Testis (tissue), 3 donors: ENCODE results near the gene ALDH3B2. TPM values are rescaled to one million over a fixed set of nuclear protein-coding genes. Genes with fewer than 3 reads are reported as not detected.
"Not testable (repeated sequence)": the region's sequence is repeated elsewhere in the genome, so short reads cannot be mapped to it uniquely, and the experiment has no call there.

Experiments
- DNase-seq: peaks from one replicate; pipeline ENCODE4 v3.0.0-alpha.2; 2019
- H3K27ac ChIP-seq, 2 donors: fragments of 200-600 bp; sonication (generic); one replicate each; pipeline ENCODE4 v1.5.1; 2019
- H3K27me3 ChIP-seq: fragments of 200-600 bp; sonication (generic); one replicate; pipeline ENCODE4 v1.5.1; 2019
- H3K36me3 ChIP-seq: fragments of 200-600 bp; sonication (generic); one replicate; pipeline ENCODE4 v1.5.1; 2017; ENCODE audit warnings: low read depth; ENCODE audit errors: missing control alignments
- H3K4me1 ChIP-seq: fragments of 200-600 bp; sonication (generic); one replicate; pipeline ENCODE4 v1.5.1; 2019
- H3K4me3 ChIP-seq, 2 donors: fragments of 200-600 bp; sonication (generic); one replicate each; pipeline ENCODE4 v1.5.1; 2017 to 2019
- H3K9me3 ChIP-seq: fragments of 200-600 bp; sonication (generic); one replicate; pipeline ENCODE4 v1.5.1; 2017
- POLR2A ChIP-seq: fragments of 450-650 bp; IDR thresholded peaks from one replicate; pipeline ENCODE4 v1.6.1; 2017; ENCODE audit warnings: antibody characterized with exemption, mild to moderate bottlenecking, moderate library complexity
- WGBS, 2 donors: methylation state at CpG; one replicate each; pipeline ENCODE4 v1.1.5; 2018; 5-methylcytosine and 5-hydroxymethylcytosine counted together
- intact Hi-C: fragments of 100-400 bp; cut with DNase I; formaldehyde crosslinking; loops from one replicate; pipeline ENCODE4 v1.15.1; 2023; ENCODE audit warnings: low total_unique reads
- polyA plus RNA-seq: library from polyadenylated mRNA; stranded (reverse); fragments of 350-450 nt; fragmentation: Illumina TruSeq; extraction: RNeasy Lipid Tissue Mini Kit (QIAGEN cat#74804); gene quantifications from one replicate; pipeline ENCODE4 v1.2.3, GENCODE V29; 2014; ENCODE audit warnings: low read depth, low replicate concordance; ENCODE audit not compliant: insufficient read depth
- total RNA-seq, 2 donors: library from RNA; depleted of rRNA; stranded (reverse); fragments of >200 nt; gene quantifications; one replicate each; pipeline ENCODE4 v1.2.3, GENCODE V29; 2016
- TF ChIP-seq, protein P1 (sequence below), 3 experiments: fragments of 450-650 bp in 2 of 3; fragments of 200-600 bp in 1 of 3; sonication (generic) in 1 of 3; IDR thresholded peaks; one replicate each; pipeline ENCODE4 v1.5.1; 2016 to 2019; ENCODE audit warnings: antibody characterized with exemption in 3 of 3, mild to moderate bottlenecking in 2 of 3, moderate library complexity in 1 of 3

ALDH3B2 gene
- total and polyA plus RNA-seq, 3 donors from 2014 or later: 0.19 TPM; not detected in 2

DNA sequence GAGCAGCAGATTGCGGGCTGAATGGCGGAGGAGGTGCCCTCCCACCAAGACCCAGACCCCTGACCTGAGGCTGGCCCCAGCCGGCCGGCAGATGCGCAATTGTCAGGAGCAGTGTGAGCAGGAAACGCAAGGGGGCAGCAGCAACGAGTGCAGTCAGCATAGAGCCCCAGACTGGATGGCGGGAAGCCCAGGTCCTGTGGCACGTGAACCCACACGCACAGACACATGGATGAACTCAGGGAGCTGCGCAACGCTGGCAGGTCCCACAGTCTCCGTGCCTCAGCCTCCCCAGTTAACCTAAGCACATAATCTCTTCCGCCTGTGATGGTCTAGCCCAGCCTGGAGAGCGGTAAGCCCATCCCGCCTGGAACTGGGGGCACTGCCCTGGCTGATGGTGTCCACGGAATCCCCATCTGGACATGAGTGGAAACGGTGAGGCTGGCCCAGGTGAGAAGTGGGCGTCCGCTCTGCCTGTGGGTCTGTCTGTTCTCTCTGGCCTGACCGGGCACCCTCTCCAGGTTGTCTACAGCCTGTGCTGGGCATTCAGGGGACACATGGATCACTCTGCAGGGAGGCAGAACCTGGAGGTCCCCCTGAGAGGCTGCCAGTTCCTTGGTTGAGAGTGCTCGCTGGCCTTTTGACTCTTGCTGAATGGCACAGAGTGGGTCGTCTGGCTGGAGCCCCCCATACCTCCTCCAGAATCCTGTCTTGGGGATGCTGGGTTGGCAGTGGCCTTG is 34.2 kb downstream of the ALDH3B2 start:
- intact Hi-C loops: no loop called here
- no peak overlapping the region for H3K27ac ChIP-seq
- 49 to 61% methylated on average over 13 to 23 of the region's 23 CpGs for WGBS, 2 donors
- H3K27me3 ChIP-seq: no peaks in the 10 kb centered on the region
- H3K4me1 ChIP-seq: no peaks in the 10 kb centered on the region
- peak; percentile 64 for DNase-seq
- H3K4me3 ChIP-seq: no peak overlapping the region
- H3K9me3 ChIP-seq: no peaks in the 10 kb centered on the region
- no peak for TF ChIP-seq POLR2A
- TF ChIP-seq, protein P1, sequence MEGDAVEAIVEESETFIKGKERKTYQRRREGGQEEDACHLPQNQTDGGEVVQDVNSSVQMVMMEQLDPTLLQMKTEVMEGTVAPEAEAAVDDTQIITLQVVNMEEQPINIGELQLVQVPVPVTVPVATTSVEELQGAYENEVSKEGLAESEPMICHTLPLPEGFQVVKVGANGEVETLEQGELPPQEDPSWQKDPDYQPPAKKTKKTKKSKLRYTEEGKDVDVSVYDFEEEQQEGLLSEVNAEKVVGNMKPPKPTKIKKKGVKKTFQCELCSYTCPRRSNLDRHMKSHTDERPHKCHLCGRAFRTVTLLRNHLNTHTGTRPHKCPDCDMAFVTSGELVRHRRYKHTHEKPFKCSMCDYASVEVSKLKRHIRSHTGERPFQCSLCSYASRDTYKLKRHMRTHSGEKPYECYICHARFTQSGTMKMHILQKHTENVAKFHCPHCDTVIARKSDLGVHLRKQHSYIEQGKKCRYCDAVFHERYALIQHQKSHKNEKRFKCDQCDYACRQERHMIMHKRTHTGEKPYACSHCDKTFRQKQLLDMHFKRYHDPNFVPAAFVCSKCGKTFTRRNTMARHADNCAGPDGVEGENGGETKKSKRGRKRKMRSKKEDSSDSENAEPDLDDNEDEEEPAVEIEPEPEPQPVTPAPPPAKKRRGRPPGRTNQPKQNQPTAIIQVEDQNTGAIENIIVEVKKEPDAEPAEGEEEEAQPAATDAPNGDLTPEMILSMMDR (IDR thresholded peaks at IDR 0.05): peak in 2 of 3 experiments; percentile 43 to 49
- H3K36me3 ChIP-seq: no peaks in the 10 kb centered on the region

DNA sequence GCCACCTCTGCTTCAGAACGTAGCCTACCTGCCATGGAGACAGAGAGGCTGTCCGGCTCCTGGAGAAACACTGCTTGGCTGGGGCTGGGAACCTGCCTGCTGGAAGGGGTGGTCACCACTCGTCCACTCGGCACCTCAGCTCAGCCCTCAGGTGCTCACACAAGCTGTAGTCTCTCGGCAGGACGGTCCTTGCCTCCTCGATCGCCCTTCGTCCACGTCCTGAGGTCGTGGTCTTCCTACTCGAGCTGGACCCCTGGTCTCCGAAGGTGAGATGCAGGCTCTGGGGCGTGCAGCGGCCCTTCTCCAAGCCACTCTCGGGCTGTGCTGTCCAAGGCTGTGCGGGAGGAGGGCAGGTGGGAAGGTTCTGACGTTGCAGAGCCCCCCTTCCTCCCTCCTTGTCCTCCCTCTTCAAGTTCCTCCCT is 35.0 kb downstream of the ALDH3B2 start, which contains the start of gene TBX10:
Gene TBX10, minus strand, starts transcription at position 326 of the 422 bp plus-strand sequence. Its CDS starts 291 bp downstream, at position 35.
- no peak within 1 kb of the TSS for H3K4me3 ChIP-seq

DNA sequence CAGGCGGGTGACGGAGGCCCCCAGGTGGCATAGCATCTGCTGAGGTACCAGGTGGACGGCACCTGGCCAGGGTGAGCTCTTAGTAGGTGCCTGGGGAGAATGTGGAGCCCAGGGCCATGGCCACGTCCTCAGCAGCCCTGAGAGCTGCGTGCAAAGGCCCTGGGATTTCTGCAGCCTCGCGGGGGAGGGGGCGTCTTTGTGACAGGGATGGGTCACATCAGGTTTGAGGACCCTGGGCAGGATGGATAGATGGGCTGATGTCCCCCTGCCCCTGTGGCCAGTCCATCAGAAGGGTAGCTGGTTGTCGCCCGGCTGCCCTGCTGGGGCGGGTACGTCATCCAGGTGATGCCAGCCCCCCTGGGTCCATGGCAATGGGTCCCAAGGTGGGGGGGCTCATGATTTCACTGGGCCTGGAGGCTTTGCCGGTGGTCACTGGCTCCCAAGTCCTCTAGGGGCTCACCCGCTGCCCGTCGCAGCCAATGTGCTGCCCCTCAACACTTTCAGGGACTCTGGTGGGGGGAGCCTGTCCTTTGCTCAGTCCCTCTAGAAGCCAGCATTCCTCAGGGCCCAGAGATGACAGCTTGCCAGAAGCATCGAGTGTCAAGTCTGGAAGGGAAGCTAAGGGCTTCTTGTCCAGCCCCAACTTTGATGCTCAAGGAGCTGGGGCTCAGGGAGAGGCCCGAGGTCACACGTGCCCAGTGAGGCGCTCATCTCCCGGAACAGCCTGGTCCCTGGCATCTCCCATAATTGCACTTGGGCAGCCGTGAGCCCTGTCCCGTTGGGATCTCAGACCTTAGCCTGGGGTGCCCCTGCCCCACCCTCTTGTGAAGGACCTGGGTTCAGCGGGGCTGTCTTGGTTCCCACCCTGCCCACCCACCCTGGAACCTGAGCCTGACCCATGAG is 35.6 kb downstream of the ALDH3B2 start:
- Histone ChIP-seq H3K27ac (no peak overlapping the region), H3K4me1 (no peaks in the 10 kb centered on the region), H3K36me3 (no peaks in the 10 kb centered on the region), H3K9me3 (no peaks in the 10 kb centered on the region), H3K27me3 (no peaks in the 10 kb centered on the region), H3K4me3 (no peak overlapping the region)
- intact Hi-C loops: no loop called here
- TF ChIP-seq POLR2A: no peak
- TF ChIP-seq, protein P1 (IDR thresholded peaks at IDR 0.05): no peak
- no peak for DNase-seq
- 84 to 89% methylated on average over 7 to 24 of the region's 24 CpGs for WGBS, 2 donors

More for the DNA sequence above, 35.0 kb downstream of the ALDH3B2 start, which contains the start of gene TBX10:
- intact Hi-C loops: no loop called here
- Histone ChIP-seq H3K9me3 (no peaks in the 10 kb centered on the region), H3K4me1 (no peaks in the 10 kb centered on the region), H3K27ac (no peak within 1 kb of the TSS), H3K27me3 (no peaks in the 10 kb centered on the region), H3K36me3 (no peaks in the 10 kb centered on the region)
- TF ChIP-seq POLR2A: no peak
- TF ChIP-seq, protein P1 (IDR thresholded peaks at IDR 0.05): no peak
- 69% methylated on average over 8 to 18 of the region's 18 CpGs for WGBS, 2 donors
- DNase-seq: no peak

DNA sequence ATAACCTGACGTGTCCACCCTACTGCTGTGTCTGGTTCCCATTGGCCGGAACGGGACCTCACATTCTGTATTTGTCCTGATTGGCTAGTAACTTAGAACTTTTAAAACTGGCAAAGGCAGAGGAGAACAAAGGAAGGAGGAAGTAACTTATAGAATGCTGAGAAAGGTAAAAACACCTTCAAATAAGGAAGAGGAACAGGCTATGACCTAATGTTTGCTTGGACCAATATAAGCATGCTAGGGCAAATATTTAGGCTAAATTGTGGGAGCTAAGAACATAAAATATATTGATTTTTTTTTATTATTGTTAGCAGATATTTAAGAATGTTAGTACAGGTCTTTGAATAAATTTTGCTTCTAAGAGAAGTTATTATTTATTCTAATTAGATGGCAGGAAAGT is 37.0 kb downstream of the ALDH3B2 start:
- H3K27me3 ChIP-seq, H3K4me1 ChIP-seq, H3K9me3 ChIP-seq, H3K36me3 ChIP-seq, intact Hi-C loops, DNase-seq, H3K27ac ChIP-seq, H3K4me3 ChIP-seq: not testable (repeated sequence)
- WGBS, 2 donors: 89 to 93% methylated on average over 3 of the region's 3 CpGs

DNA sequence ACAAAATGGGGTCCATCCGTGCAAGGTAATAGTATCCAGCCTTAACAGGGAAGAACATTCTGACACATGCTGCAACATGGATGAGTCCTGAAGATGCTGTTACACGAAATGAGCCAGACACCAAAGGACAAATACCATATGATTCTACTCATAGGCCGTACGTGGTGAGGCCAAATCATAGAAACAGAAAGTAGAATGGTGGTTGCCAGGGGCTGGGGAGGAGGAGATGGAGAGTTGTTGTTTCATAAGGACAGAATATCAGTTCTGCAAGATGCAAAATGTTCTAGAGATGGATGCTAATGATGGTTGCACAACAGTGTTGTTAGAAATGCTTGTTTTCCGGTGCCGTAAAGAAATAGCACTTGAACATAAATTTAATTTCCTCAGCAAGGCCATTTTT is 37.5 kb downstream of the ALDH3B2 start:
- no peak for DNase-seq
- WGBS, 2 donors: 82 to 84% methylated on average over 6 of the region's 6 CpGs
- H3K9me3 ChIP-seq: no peaks in the 10 kb centered on the region
- TF ChIP-seq POLR2A: no peak
- TF ChIP-seq, protein P1 (IDR thresholded peaks at IDR 0.05): no peak
- no peaks in the 10 kb centered on the region for H3K27me3 ChIP-seq
- H3K36me3 ChIP-seq: no peaks in the 10 kb centered on the region
- no peak overlapping the region for H3K4me3 ChIP-seq
- intact Hi-C loops: no loop called here
- no peaks in the 10 kb centered on the region for H3K4me1 ChIP-seq
- H3K27ac ChIP-seq: no peak overlapping the region
